NOMO-1 (cell line): ENCODE results near the gene MTA1.

ENCODE experiments used
- DNase-seq, 2 experiments: peaks; one replicate each; lab custom pipeline; 2025; ENCODE audit not compliant: unreplicated experiment in 2 of 2; lab: John Stamatoyannopoulos, UW

The MTA1 gene

DNA sequence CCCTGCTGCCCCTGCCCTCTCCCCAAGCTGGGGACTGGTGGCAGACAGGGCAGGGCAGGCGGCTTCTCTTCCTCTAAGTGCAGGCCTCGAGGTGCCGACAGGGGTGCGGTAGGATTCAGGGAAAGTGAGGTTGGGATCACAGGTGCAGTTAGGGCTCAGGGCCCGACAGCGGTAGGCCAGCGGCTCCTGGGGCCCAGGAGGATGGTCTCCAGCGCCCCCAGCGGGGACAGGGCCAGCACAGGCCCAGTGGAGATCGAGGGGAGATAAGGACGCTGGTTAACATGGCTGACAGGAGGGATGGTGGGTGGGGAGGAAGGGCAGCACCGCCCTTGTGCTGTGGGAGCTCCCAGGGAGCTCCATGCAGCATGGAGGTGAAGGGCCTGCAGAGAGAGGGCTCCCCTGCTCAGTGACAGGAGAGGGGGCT, 66.1 kb downstream of the MTA1 start:
- DNase-seq = peak; percentile 26 to 38

GRCh38 chr14:105486163-105486973, 66.7 kb downstream of the MTA1 start, which contains the start of gene CRIP1:
CRIP1 (plus strand) TSS chr14:105486886; CDS start chr14:105487260, 374 bp downstream.
- no peak for DNase-seq

DNA sequence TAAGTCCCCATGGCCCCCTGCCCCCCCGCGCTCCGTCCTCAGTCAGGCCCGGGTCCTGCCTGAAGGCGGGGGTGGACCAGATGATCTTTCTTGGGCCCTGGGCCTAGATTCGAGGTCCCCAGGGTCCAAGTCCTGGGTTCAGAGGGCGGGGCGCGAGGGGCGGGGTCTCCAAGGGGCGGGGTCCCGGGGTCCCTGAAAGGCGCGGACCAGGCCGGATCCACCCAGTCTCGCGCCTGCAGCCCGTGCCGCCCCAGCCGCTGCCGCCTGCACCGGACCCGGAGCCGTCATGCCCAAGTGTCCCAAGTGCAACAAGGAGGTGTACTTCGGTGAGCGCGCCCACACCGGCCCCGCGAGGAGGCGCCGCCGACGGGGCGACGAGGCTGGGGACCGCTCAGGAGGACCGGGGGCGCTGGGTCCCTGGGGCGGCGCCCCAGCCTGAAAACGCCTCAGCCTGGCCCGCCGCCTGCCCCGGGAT, 67.4 kb downstream of the MTA1 start:
- peak; percentile 14 to 45 for DNase-seq

- peak; percentile 66 to 77 for DNase-seq
These were observed 67.9 kb downstream of the MTA1 start for GRCh38 chr14:105487449-105487985.

DNA sequence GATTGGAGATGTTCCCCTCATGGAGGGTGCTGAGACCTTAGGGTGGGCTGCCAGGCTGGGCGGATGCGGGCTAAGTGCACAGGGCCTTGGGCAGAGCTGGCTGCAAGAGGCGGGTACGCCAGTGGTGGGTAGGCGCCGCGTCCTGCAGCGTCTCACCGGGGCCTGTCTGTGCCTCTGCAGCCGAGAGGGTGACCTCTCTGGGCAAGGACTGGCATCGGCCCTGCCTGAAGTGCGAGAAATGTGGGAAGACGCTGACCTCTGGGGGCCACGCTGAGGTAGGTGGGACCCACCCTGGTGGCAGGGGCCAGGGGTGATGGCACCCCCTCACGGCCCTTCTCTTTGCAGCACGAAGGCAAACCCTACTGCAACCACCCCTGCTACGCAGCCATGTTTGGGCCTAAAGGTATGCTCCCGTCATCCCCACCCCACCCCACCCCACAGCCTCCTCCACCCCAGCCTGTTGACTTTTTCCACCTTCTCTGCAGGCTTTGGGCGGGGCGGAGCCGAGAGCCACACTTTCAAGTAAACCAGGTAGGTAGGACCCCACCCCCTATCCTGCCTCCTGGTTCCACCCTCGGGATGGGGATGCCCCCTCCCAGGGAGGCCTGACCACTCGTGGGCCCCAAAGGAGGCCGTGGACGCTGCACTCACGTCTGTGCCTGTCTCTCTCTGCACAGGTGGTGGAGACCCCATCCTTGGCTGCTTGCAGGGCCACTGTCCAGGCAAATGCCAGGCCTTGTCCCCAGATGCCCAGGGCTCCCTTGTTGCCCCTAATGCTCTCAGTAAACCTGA, 68.6 kb downstream of the MTA1 start:
- DNase-seq = peak in 1 of 2 experiments; percentile 10

GRCh38 chr14:105488781-105489541, 69.3 kb downstream of the MTA1 start:
- DNase-seq = no peak

GRCh38 chr14:105489542-105490266, 70.1 kb downstream of the MTA1 start:
- peak; percentile 82 to 87 for DNase-seq

DNA sequence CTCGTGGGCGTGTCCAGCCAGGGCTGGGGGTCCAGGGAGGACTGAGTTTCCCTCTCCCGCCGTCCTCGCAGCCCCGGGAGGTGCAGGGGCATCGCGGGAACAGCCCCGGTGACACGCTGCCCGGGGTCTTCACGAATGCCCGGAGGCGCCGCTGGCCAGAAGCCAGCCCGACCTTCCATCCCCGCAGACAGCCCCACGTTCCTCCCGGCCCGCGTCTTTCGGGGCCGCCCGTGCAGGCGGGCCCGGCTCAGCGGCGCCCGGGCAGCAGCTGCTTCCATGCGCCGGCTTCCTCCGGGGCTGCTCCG, 70.6 kb downstream of the MTA1 start:
- DNase-seq = no peak

DNA sequence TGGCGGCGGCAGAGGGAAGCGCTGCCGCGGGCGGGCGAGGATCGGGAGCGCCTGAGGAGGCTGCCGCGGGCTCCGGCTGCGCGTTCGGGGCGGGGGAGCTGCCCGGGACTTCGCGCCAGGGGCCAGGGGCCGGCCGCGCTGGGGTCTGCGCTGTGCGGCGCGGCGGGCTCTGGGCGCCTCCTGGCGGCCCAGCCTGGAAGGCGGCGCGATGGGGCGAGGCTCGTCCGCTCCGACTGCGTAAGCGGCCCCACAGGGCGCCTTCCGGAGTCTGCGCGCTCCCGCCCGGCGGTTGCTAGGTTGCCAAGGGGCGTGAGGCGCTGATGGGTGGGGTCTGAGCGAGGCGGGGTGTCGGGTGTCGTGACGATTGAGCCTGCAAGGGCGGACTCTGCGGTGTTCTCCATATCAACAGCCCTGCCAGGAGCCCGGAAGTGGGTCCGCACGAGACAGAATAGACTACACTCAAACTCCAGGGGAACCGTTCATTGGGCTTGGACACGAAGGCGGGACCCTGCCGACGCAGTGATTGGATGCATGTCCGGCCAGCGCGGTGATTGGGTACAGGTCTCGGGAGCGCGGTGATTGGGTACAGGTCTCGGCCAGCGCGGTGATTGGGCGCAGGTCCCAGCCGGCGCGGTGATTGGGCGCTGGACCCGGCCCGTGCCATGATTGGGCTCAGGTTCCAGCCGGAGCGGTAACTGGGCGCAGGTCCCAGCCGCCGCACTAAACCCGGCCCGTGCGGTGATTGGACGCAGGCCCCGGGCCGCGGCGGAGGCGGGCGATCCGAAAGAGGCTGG, 71.1 kb downstream of the MTA1 start, which contains the start of gene TEDC1:
Gene TEDC1 (plus strand): TSS at position 675 of the 794 bp plus-strand sequence. CDS start 130 bp downstream, outside the sequence.
- peak; percentile 100 for DNase-seq

- peak; percentile 40 to 70 for DNase-seq
These were observed 71.8 kb downstream of the MTA1 start for GRCh38 chr14:105491366-105491973.

- no peak for DNase-seq
These were observed 72.7 kb downstream of the MTA1 start for GRCh38 chr14:105492031-105492970.

DNA sequence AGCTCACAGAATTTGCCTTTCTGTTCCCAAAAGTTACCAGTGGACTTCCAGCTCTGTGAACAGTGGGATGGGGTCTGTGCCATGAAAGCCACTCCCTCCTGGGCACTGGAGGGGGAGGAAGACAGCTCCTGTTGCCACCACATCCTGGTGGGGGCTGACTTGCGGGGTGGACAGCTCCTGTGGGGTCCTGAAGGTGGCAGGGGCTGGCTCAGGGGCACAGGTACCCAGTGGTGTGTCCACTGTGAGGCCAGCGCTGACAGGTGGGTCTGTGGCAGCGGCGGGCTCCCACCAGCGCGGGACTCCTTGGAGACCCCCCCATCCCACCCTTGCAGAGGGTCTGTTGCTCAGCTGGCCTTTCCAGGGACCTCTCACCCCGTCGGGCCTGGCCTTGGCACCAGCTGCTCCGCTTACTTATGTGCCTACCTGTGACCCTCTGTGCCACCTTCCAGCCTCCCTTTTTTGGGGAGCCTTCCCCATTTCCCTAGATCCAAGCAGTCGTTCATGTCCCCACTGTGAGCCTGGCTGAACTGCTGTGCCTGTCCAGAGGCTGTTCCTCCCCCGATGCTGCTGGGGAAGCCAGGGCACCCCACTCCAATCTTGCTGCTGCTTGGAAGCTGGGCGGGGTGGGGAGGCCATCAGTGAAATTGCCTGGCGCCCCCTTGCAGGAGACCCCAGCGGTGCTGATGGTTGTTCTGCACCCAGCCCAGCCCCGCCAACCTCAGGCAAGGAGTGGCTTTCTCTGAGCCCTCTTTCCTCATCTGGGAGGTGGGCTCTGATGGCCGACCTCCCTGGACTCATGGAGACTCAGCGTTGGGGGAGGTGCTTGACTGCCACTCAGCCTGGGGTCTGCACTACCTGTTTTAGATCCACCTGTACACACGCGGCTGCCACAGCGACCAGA, 73.6 kb downstream of the MTA1 start:
- DNase-seq = no peak

- DNase-seq = no peak
These were observed 74.4 kb downstream of the MTA1 start for GRCh38 chr14:105493921-105494605.

DNA sequence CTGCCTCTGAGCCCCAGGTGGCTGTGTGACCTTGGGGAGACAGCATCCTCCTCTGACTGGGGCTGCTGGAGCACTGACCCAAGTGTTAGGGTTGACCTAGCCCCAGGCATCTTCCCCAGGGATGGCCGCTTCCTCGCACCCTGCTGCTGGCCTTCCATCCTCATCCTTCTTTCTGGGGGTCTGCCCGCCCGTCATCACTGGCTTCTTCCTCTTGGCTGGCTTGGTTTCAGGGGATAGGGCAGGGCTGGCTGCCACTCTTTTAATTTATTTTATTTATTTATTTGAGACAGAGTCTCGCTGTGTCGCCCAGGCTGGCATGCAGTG, 74.9 kb downstream of the MTA1 start:
- no peak for DNase-seq

DNA sequence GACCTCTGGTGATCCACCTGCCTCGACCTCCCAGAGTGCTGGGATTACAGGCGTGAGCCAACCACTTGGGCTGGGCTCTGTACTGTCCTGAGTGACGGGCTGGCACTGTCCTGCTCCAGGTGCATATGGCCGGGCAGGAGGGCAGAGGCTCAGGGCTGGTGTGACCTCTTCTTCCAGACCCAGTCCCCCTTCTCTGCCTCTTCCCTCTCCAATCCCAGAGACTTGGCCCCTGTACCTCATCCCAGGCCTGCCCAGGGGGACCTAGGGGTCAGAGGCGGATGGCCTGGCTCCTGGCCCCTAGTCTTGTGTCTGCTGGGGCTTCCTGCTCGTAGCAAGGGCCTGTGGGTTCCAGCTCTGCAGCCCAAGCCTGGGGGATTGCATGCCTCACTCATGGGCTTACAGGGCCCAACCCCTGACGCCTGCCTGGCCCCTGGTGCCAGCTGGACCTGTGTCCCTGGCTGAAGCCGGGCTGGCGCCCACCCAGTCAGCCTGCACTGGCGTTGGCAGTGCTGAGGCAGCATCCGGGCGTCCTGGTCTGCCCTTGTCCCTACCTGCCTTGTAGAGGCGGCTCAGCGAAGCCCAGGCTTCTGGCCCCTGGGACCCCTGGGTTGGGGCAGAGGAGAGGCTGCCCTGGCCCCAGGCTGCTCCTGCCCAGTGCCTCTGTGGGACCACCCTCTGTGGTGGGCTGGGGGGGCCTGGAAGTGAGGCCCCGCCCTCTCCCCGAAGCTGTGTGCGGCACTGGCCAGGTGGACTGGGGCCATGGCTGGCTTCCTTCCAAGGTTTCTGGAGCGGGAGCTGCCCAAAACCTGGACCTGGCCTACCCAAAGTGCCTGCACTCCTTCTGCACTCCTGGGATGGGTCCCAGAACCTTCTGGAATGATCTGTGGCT, 75.7 kb downstream of the MTA1 start:
- DNase-seq = no peak
